Keratinocyte (primary cell): ENCODE measurements around the gene MYBPHL. TPM values are rescaled to one million over a fixed set of nuclear protein-coding genes. Genes with fewer than 3 reads are reported as not detected.

Source experiments
- DNase-seq: peaks from one replicate; pipeline ENCODE4 v3.0.0-alpha.2; 2011; ENCODE audit warnings: low read depth, missing footprints, low spot score
- FAIRE-seq: peaks from 2 replicates; lab custom pipeline; 2011; peaks lifted over from hg19 to GRCh38; lab: Jason Lieb, UNC
- H2AFZ ChIP-seq: 2 replicates; pipeline ENCODE4 v1.6.0; 2012; ENCODE audit warnings: low read length, control low read depth, inconsistent platforms; ENCODE audit not compliant: control insufficient read depth
- H3K27ac ChIP-seq: 2 replicates; pipeline ENCODE4 v1.5.1; 2011; ENCODE audit warnings: low read length; ENCODE audit not compliant: control insufficient read depth, insufficient read depth
- H3K27me3 ChIP-seq: 3 replicates; pipeline ENCODE4 v1.6.0; 2011; ENCODE audit warnings: low read length; ENCODE audit not compliant: control insufficient read depth, insufficient read depth; ENCODE audit errors: extremely low read depth
- H3K36me3 ChIP-seq, 2 experiments: 2 replicates in 1 of 2; 3 replicates in 1 of 2; pipeline ENCODE4 v1.5.1; 2011; ENCODE audit warnings: low read length in 2 of 2, mild to moderate bottlenecking in 1 of 2; ENCODE audit not compliant: control insufficient read depth in 2 of 2, insufficient read depth in 2 of 2; ENCODE audit errors: extremely low read depth in 1 of 2
- H3K4me1 ChIP-seq: 3 replicates; pipeline ENCODE4 v1.5.1; 2011; ENCODE audit warnings: low read length; ENCODE audit not compliant: control insufficient read depth, insufficient read depth; ENCODE audit errors: extremely low read depth
- H3K4me2 ChIP-seq: 3 replicates; pipeline ENCODE4 v1.6.0; 2011; ENCODE audit warnings: low read depth, low read length; ENCODE audit not compliant: control insufficient read depth, insufficient read depth; ENCODE audit errors: extremely low read depth
- H3K4me3 ChIP-seq, 3 experiments: fragments of 200-600 bp in 1 of 3; sonication (generic) in 1 of 3; 2 replicates in 2 of 3; 3 replicates in 1 of 3; pipeline ENCODE4 v1.5.1; 2011 to 2016; ENCODE audit warnings: low read length in 3 of 3, mild to moderate bottlenecking in 3 of 3, control low read depth in 2 of 3, inconsistent platforms in 1 of 3, low read depth in 1 of 3, mixed read lengths in 1 of 3, mixed run types in 1 of 3, moderate library complexity in 1 of 3; ENCODE audit not compliant: control insufficient read depth in 2 of 3, insufficient read depth in 2 of 3; ENCODE audit errors: extremely low read depth in 1 of 3
- H3K79me2 ChIP-seq: 2 replicates; pipeline ENCODE4 v1.6.0; 2012; ENCODE audit warnings: low read length; ENCODE audit not compliant: control insufficient read depth, insufficient read depth
- H3K9ac ChIP-seq: 3 replicates; pipeline ENCODE4 v1.6.0; 2011; ENCODE audit warnings: low read length; ENCODE audit not compliant: control insufficient read depth, insufficient read depth; ENCODE audit errors: extremely low read depth
- H3K9me1 ChIP-seq: 3 replicates; pipeline ENCODE4 v1.6.0; 2011; ENCODE audit warnings: low read length; ENCODE audit not compliant: control insufficient read depth, insufficient read depth; ENCODE audit errors: extremely low read depth
- H3K9me3 ChIP-seq: 2 replicates; pipeline ENCODE4 v1.5.1; 2012; ENCODE audit warnings: low read depth, low read length; ENCODE audit not compliant: control insufficient read depth
- H4K20me1 ChIP-seq: 3 replicates; pipeline ENCODE4 v1.6.0; 2011; ENCODE audit warnings: low read length; ENCODE audit not compliant: control insufficient read depth, insufficient read depth; ENCODE audit errors: extremely low read depth
- CTCF ChIP-seq, 3 experiments: IDR thresholded peaks in 1 of 3; conservative IDR thresholded peaks in 1 of 3; optimal IDR thresholded peaks in 1 of 3; 2 replicates in 2 of 3; 3 replicates in 1 of 3; pipeline versions ENCODE3 to v1.5.1; 2011; ENCODE audit warnings: low read length in 3 of 3, mild to moderate bottlenecking in 3 of 3, moderate library complexity in 2 of 3, control low read depth in 1 of 3, inconsistent platforms in 1 of 3; ENCODE audit not compliant: insufficient read depth in 2 of 3; ENCODE audit errors: extremely low read depth in 1 of 3
- EZH2 ChIP-seq: IDR thresholded peaks from one replicate; pipeline ENCODE4 v1.6.1; 2012; ENCODE audit warnings: inconsistent platforms, mild to moderate bottlenecking, low read length, moderate library complexity
- dilution Hi-C: fragments of 300-500 bp; cut with MboI; formaldehyde crosslinking; loops from one replicate; pipeline ENCODE4 v1.7.0; 2020; ENCODE audit warnings: low sequenced_read_pairs; ENCODE audit not compliant: extremely low pct_ligation_motif_present
- polyA plus RNA-seq, 5 experiments: library from polyadenylated mRNA; depleted of rRNA in 3 of 5; stranded (reverse) in 3 of 5; stranded (forward) in 1 of 5; unstranded in 1 of 5; fragments of >200 nt; gene quantifications; 1 replicate in 1 of 5; 2 replicates in 3 of 5; 3 replicates in 1 of 5; pipeline versions ENCODE4 v1.2.1 to v1.2.3, GENCODE V29; 2011 to 2012; ENCODE audit warnings: missing spikeins in 2 of 5, low read depth in 1 of 5, low replicate concordance in 1 of 5

MYBPHL gene
- polyA plus RNA-seq, 1 donor (not counting 4 experiments of a cell fraction or from before 2014, with no cell fraction given) = 1.1 TPM

DNA sequence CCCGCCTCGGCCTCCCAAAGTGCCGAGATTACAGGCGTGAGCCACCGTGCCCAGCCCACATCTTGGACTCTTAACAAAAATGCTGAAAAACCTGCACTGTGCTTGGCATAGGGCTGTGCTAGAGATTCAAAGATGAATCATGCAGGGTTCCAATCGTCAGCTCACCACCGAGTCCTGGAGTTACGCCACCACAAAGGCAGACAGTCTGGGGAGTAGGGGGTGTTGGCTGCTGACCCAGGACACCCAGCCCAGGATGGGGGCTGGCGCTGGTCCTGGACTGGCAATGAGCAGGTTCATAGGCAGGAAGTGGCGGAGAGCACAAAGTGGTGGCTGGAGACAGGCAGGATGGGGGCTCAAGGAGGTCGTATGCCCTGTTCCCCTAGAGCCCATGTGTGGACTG lies 39.8 kb downstream of the MYBPHL start:
- no peak overlapping the region for H3K4me2 ChIP-seq
- no peak for FAIRE-seq

DNA sequence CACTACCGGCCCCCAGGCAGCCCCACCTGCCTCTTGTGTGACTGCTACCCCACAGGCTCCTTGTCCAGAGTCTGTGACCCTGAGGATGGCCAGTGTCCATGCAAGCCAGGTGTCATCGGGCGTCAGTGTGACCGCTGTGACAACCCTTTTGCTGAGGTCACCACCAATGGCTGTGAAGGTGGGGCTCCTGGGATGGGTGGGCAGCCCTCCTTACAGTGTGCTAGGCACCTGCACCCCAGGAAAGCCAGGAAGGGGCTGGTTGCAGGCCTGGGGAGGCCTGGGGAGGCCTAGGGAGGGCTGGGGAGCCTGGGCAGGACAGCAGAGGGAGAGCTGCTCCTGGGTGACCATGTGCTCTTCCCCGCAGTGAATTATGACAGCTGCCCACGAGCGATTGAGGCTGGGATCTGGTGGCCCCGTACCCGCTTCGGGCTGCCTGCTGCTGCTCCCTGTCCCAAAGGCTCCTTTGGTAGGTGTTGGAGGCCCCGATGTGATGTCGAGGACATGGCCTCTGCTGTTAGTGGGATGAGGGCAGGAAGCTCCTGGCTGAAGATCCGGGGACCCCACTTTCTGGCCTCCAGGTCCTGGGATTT lies 41.0 kb downstream of the MYBPHL start:
- no peaks in the 10 kb centered on the region for H4K20me1 ChIP-seq
- FAIRE-seq = no peak
- H3K4me3 ChIP-seq = no peak overlapping the region
- dilution Hi-C loops = no loop called here
- no peak for DNase-seq
- peaks cover 14 to 18% of the 10 kb centered on the region in 2 experiments for H3K36me3 ChIP-seq
- H3K27me3 ChIP-seq = no peaks in the 10 kb centered on the region
- H3K79me2 ChIP-seq = no peaks in the 10 kb centered on the region
- H3K9me3 ChIP-seq = no peaks in the 10 kb centered on the region
- TF ChIP-seq EZH2 = no peak
- TF ChIP-seq CTCF (optimal IDR thresholded peaks at IDR 0.05 in 1 of 3, IDR thresholded peaks at IDR 0.05 in 1 of 3, conservative IDR thresholded peaks at IDR 0.05 in 1 of 3; ENCODE audit: extremely low read depth in 1 of 3, insufficient read depth in 2 of 3, low read length in 3 of 3) = no peak
- H3K9ac ChIP-seq = no peak overlapping the region
- H2AFZ ChIP-seq = no peak overlapping the region
- H3K4me1 ChIP-seq = peaks cover 23% of the 10 kb centered on the region
- no peak overlapping the region for H3K4me2 ChIP-seq
- no peaks in the 10 kb centered on the region for H3K9me1 ChIP-seq
- H3K27ac ChIP-seq = no peak overlapping the region

More for the DNA sequence above, 39.8 kb downstream of the MYBPHL start:
- TF ChIP-seq EZH2 = no peak
- H3K9ac ChIP-seq = no peak overlapping the region
- peaks cover 11 to 12% of the 10 kb centered on the region in 2 experiments for H3K36me3 ChIP-seq
- H3K27ac ChIP-seq = peak overlapping the region; percentile 18
- no peaks in the 10 kb centered on the region for H3K27me3 ChIP-seq
- no peak overlapping the region for H3K4me3 ChIP-seq
- dilution Hi-C loops = no loop called here
- DNase-seq = no peak
- no peaks in the 10 kb centered on the region for H3K9me3 ChIP-seq
- no peaks in the 10 kb centered on the region for H3K79me2 ChIP-seq
- no peaks in the 10 kb centered on the region for H4K20me1 ChIP-seq
- H3K9me1 ChIP-seq = no peaks in the 10 kb centered on the region
- peaks cover 23% of the 10 kb centered on the region for H3K4me1 ChIP-seq
- H2AFZ ChIP-seq = no peak overlapping the region

GRCh38 chr1:109265016-109265415 lies 41.8 kb downstream of the MYBPHL start:
- H3K27ac ChIP-seq = no peak overlapping the region
- no peaks in the 10 kb centered on the region for H3K79me2 ChIP-seq
- no peak for DNase-seq
- H4K20me1 ChIP-seq = no peaks in the 10 kb centered on the region
- no peak overlapping the region for H3K9ac ChIP-seq
- H3K4me1 ChIP-seq = peaks cover 23% of the 10 kb centered on the region
- dilution Hi-C loops = no loop called here
- H3K9me1 ChIP-seq = no peaks in the 10 kb centered on the region
- H2AFZ ChIP-seq = no peak overlapping the region
- H3K36me3 ChIP-seq = peaks cover 12 to 18% of the 10 kb centered on the region in 2 experiments
- H3K27me3 ChIP-seq = no peaks in the 10 kb centered on the region
- no peak for FAIRE-seq
- TF ChIP-seq CTCF (optimal IDR thresholded peaks at IDR 0.05 in 1 of 3, IDR thresholded peaks at IDR 0.05 in 1 of 3, conservative IDR thresholded peaks at IDR 0.05 in 1 of 3; ENCODE audit: extremely low read depth in 1 of 3, insufficient read depth in 2 of 3, low read length in 3 of 3) (no peak), EZH2 (no peak)
- H3K4me2 ChIP-seq = no peak overlapping the region
- no peaks in the 10 kb centered on the region for H3K9me3 ChIP-seq
- H3K4me3 ChIP-seq = no peak overlapping the region
